ENCODE measurements around the gene BNIP1. TPM values are rescaled to one million over a fixed set of nuclear protein-coding genes. Genes with fewer than 3 reads are reported as not detected.

The BNIP1 gene
- total and polyA plus RNA-seq, 10 donors, result 6.0 to 14.2 (median 10.5) TPM

DNA sequence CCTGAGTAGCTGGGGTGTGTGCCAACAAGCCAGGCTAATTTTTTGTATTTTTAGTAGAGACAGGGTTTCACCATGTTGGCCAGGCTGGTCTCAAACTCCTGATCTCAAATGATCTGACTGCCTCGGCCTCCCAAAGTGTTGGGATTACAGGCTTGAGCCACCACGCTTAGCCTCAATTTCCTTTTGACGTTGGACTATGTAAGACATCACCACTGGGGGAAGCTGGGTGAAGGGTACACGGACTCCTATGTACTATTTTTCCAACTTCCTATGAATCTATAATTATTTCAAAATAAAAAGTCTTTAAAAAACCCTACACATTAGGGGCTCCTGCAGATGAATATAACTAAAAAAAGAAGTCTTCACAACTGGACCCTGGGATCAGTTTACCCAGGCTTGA lies 46.7 kb downstream of the BNIP1 start:
- H3K4me3 ChIP-seq, result no peak overlapping the region
- DNase-seq, result no peak
- 76 to 93% (median 87%) methylated on average over 4 of the region's 4 CpGs for WGBS, 5 donors
- no peaks in the 10 kb centered on the region for H3K9me3 ChIP-seq
- H3K27me3 ChIP-seq (replicated peaks in 1 of 7), result no peaks in the 10 kb centered on the region
- no peak overlapping the region for H3K27ac ChIP-seq
- no peak for TF ChIP-seq POLR2A (IDR thresholded peaks at IDR 0.05)
- TF ChIP-seq, protein P1, sequence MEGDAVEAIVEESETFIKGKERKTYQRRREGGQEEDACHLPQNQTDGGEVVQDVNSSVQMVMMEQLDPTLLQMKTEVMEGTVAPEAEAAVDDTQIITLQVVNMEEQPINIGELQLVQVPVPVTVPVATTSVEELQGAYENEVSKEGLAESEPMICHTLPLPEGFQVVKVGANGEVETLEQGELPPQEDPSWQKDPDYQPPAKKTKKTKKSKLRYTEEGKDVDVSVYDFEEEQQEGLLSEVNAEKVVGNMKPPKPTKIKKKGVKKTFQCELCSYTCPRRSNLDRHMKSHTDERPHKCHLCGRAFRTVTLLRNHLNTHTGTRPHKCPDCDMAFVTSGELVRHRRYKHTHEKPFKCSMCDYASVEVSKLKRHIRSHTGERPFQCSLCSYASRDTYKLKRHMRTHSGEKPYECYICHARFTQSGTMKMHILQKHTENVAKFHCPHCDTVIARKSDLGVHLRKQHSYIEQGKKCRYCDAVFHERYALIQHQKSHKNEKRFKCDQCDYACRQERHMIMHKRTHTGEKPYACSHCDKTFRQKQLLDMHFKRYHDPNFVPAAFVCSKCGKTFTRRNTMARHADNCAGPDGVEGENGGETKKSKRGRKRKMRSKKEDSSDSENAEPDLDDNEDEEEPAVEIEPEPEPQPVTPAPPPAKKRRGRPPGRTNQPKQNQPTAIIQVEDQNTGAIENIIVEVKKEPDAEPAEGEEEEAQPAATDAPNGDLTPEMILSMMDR (IDR thresholded peaks at IDR 0.05 in 8 of 11, conservative IDR thresholded peaks at IDR 0.05 in 3 of 11), result no peak
- TF ChIP-seq POLR2AphosphoS5 (IDR thresholded peaks at IDR 0.05), result no peak
- H3K4me1 ChIP-seq, result no peaks in the 10 kb centered on the region
- intact Hi-C loops (cut with DNase I; ENCODE audit: low total_unique reads), result no loop called here
- no peaks in the 10 kb centered on the region for H3K36me3 ChIP-seq

DNA sequence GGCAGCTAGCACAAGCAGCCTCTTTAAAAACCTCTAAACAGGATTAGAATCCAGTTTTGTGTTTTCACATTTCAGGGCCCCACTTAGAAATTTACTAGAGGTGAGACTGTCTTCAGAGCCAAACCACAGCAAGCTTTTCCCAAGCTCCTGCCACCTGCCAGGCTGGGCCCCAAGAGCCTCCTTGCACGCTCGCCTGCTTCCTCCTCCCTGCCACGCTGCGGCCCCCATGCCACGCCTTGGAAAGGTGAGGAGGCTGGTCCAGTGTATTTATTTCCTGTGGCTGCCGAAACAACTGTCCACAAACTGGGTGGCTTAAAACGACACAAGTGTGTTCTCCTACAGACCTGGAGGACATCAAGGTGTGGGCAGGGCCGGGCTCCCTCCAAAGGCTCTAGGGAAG lies 47.2 kb downstream of the BNIP1 start:
- 83 to 93% (median 90%) methylated on average over 8 of the region's 8 CpGs for WGBS, 5 donors
- no peaks in the 10 kb centered on the region for H3K36me3 ChIP-seq
- no peaks in the 10 kb centered on the region for H3K9me3 ChIP-seq
- H3K27ac ChIP-seq, result no peak overlapping the region
- H3K4me1 ChIP-seq, result no peaks in the 10 kb centered on the region
- DNase-seq, result no peak
- H3K27me3 ChIP-seq (replicated peaks in 1 of 7), result no peaks in the 10 kb centered on the region
- TF ChIP-seq POLR2A (IDR thresholded peaks at IDR 0.05) (no peak), POLR2AphosphoS5 (IDR thresholded peaks at IDR 0.05) (no peak)
- TF ChIP-seq, protein P1 (IDR thresholded peaks at IDR 0.05 in 8 of 11, conservative IDR thresholded peaks at IDR 0.05 in 3 of 11), result no peak
- intact Hi-C loops (cut with DNase I; ENCODE audit: low total_unique reads), result no loop called here
- no peak overlapping the region for H3K4me3 ChIP-seq

DNA sequence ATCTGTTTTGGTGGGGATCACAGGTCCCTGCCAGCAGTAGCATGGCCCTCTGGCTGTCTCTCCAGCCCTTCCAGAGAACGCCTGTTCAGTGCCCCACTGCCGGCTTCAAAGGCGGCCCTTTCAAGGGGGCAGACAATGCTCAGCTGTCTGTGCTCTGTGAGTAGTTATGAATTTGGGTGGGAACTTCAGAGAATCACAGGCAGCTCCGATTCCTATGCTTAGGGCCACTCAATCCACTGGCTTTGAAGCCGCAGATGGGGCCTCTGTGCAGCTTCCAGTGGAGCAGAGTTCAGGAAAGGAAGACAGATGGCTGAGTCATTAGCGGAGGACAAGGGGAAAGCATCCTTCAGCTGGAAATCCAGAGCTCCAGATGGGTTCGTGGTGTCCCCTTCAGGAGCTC lies 48.2 kb downstream of the BNIP1 start:
- H3K27ac ChIP-seq, result no peak overlapping the region
- DNase-seq, result no peak
- no peak overlapping the region for H3K4me3 ChIP-seq
- intact Hi-C loops (cut with DNase I; ENCODE audit: low total_unique reads), result no loop called here
- WGBS, 5 donors, result 83 to 91% (median 85%) methylated on average over 7 of the region's 7 CpGs
- H3K9me3 ChIP-seq, result no peaks in the 10 kb centered on the region
- H3K36me3 ChIP-seq, result no peaks in the 10 kb centered on the region
- no peaks in the 10 kb centered on the region for H3K27me3 ChIP-seq (replicated peaks in 1 of 7)
- TF ChIP-seq, protein P1 (IDR thresholded peaks at IDR 0.05 in 8 of 11, conservative IDR thresholded peaks at IDR 0.05 in 3 of 11), result no peak
- TF ChIP-seq POLR2AphosphoS5 (IDR thresholded peaks at IDR 0.05) (no peak), POLR2A (IDR thresholded peaks at IDR 0.05) (no peak)
- no peaks in the 10 kb centered on the region for H3K4me1 ChIP-seq

DNA sequence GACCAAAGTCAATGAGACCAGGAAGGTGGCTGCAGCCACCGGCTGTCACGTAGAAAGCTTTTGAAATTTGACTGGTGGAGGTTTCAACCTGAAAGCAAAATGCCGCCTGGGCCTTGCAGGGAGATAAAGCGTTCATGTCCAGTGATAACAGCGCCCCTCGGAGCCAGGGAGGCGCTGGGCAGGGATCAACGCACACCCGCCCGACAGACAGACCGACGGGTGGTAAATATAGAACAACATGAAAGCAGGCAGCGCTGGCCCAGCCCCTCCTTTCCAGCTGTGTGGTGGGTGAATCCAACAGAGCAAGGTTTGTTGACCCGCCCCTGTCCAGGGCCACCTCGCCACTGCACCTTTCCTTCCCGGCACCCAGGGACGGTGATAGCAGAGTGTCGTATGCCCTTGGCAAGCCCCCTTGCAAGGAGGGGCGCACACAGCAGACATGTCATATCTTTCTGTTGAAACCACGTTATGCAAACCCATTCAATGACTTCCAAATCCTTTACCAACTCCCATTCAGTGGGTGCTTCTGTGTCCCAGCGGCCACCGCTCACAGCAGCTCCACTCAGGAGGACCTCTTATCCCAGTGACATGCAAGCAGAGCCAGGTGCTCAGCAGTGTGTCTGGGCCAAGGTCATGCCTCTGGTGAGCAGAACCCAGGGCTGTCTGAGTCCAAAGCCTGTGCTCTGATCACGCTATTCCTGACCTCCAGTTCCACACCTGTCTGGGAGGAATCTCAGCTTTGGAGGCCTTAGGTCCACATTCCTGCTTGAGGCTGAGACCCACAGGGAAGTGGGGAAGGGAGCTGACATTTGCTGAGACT lies 52.0 kb downstream of the BNIP1 start:
- peaks cover 0 to 5% (median 0%) of the 10 kb centered on the region in 7 donors for H3K27me3 ChIP-seq (replicated peaks in 1 of 7)
- no peak for TF ChIP-seq POLR2AphosphoS5 (IDR thresholded peaks at IDR 0.05)
- TF ChIP-seq POLR2A (IDR thresholded peaks at IDR 0.05), result no peak
- H3K9me3 ChIP-seq, result peaks cover 0 to 20% (median 17%) of the 10 kb centered on the region in 8 donors
- H3K4me3 ChIP-seq, result no peak overlapping the region
- WGBS, 5 donors, result 85 to 87% (median 86%) methylated on average over 20 to 23 of the region's 23 CpGs
- intact Hi-C loops (cut with DNase I; ENCODE audit: low total_unique reads), result no loop called here
- DNase-seq, result no peak
- no peaks in the 10 kb centered on the region for H3K4me1 ChIP-seq
- no peaks in the 10 kb centered on the region for H3K36me3 ChIP-seq
- no peak overlapping the region for H3K27ac ChIP-seq
